Stimulated activated CD8-positive, alpha-beta memory T cell treated with anti-CD3 and anti-CD28 coated beads, Interleukin-7, amount 100 ng/mL, for 24 hours (primary cell): ENCODE results near the gene CCDC77.
"Not testable (repeated sequence)": the region's sequence is repeated elsewhere in the genome, so short reads cannot be mapped to it uniquely, and the experiment has no call there.

Experiments used
- DNase-seq: peaks from one replicate; pipeline ENCODE4 v3.0.0-alpha.2; 2020; ENCODE audit warnings: low read depth

Gene CCDC77

GRCh38 chr12:401235-402028 lies at the start of gene CCDC77:
Gene CCDC77 (plus strand): TSS chr12:401644. CDS start chr12:409384, 7,740 bp downstream.
- peak; percentile 84 for DNase-seq

DNA sequence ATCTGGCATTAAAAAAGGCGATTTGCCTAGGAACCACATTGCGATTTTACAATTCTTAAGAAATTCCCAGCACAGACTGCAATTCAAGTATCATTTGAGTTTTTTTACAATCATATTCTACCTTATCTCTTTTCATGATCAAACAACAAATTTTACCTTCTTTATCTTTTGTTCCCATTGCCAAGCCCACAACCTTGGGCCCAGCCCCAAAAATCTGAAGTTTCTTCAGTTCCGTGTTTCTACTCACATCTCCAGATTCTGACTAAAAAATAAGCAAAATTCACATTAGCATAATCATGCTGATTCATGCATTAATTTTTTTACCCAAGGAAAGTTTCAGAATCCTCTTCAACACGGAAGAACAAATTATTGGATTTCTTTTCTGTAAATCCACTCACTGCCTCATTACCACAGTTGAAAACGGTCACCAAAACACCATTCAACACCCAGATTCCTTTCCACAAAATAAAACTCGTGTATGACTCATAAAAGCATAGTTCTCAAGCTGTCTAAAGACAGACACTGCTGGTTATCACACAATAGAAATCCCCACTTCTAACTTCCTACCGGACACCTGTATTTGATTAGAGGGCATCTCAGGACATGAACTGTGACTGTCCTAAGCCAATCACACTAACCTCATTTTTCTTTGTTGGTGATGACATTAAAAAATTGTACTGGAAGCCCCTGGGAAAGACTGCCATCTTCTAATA lies 45.0 kb upstream of the CCDC77 start:
- no peak for DNase-seq

GRCh38 chr12:359091-359490 lies 42.4 kb upstream of the CCDC77 start:
- no peak for DNase-seq

- DNase-seq: no peak
These were observed 34.6 kb upstream of the CCDC77 start for GRCh38 chr12:366820-367219.

DNA sequence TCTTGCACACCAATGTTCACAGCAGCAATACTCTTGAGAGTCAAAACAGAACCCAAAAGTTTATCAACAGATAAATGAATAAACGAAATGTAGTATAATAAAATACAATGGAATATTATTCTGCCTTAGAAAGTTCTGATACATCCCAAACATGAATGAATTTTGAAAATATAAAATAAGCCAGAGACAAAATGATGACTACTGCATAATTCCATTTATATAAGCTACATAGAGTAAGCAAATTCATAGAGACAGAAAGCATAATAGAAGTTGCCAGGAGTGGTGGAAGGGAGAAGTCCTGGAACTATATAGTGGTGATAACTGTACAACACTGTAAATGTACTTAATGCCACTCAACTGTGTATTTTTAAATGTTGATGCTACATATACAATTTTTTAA lies 33.5 kb upstream of the CCDC77 start:
- no peak for DNase-seq

- DNase-seq: not testable (repeated sequence)
These were observed 30.5 kb upstream of the CCDC77 start for GRCh38 chr12:370739-371485.

GRCh38 chr12:386651-387050 lies 14.8 kb upstream of the CCDC77 start:
- DNase-seq: no peak

GRCh38 chr12:388012-388411 lies 13.4 kb upstream of the CCDC77 start:
- DNase-seq: no peak

- DNase-seq: no peak
These were observed 12.8 kb upstream of the CCDC77 start for GRCh38 chr12:388541-389141.

GRCh38 chr12:389142-390096 lies 12.0 kb upstream of the CCDC77 start, which contains the start of gene KDM5A:
Gene KDM5A (minus strand): TSS chr12:389320. CDS start chr12:389091, 229 bp downstream.
- peak; percentile 65 for DNase-seq

DNA sequence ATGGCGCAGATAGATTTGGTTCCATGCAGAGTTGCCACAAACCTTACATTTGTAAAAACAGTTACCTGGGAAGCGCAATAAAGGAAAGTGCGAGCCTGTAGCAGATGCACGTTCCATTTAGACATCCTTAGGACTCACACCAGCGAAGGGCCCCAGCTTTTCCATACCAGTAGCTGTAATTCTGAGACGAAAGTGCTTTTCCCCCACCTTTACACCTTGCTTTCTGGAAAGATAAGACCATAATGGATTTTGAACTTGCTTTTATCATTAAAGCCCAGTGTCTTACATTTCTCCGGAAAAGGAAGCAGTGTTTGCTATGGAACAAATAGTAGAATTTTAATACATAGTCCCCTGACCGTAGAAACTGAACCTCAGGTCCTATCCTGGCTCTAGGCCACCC lies 616 bp upstream of the CCDC77 start:
- no peak for DNase-seq

DNA sequence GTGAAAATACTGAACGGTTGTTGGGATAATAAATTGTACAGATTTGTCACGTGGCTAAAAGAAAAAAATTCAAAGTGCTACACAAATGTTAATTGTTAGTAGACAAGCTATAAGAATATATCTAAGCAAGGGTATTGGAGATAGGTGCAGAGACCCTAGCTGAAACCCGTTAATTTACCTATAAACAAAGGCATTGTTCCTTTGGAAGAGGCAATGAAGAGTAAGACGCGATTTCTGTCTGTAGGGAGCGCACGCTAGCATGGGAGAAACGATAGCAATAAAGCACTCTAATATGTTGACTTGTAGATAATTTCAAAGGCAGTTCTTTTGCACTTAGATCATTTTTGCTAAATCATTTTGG lies 565 bp downstream of the CCDC77 start:
- DNase-seq: no peak

DNA sequence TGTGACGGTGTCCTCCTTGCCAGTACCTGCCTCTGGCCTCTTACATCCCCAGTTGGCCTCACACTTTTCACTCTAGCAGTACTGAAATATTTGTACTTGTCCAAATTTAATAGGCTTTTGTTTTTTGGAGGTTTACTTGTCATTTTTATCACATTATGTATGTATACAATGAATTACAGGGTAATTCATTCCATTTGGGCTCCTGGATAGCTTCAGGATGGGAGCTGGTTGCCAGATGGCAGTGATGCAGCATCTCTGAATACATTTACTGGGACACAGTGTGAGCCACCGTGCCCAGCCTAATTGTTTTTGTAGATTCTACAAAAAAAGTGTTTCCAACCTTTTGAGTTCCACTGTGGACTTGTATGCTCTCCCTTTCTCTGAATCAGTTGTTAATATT lies 13.4 kb downstream of the CCDC77 start:
- DNase-seq: no peak

GRCh38 chr12:418432-418831 lies 17.0 kb downstream of the CCDC77 start:
- DNase-seq: no peak

GRCh38 chr12:422526-422925 lies 21.1 kb downstream of the CCDC77 start:
- DNase-seq: no peak

GRCh38 chr12:435737-436136 lies 34.3 kb downstream of the CCDC77 start:
- DNase-seq: not testable (repeated sequence)

GRCh38 chr12:442235-442884 lies 40.9 kb downstream of the CCDC77 start:
- no peak for DNase-seq

- DNase-seq: no peak
These were observed 45.7 kb downstream of the CCDC77 start for GRCh38 chr12:447141-447540.

DNA sequence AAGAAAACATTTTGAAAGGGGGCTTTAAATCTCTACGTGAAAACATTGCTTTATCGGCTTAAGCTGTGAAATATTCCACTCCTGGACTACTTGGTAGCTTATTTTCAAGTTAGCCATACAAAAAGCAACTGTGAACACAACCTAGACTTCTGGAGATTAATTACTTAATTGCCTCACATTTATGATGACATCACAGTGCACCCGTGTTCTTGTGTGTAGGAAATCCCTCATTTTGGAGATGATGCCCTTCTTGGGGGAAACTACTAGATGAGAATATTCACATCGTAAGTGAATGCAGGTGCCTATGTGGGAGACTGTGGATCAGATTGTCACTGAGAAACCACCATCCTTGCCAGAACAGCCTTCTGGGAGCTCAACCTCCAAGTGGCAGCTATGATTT lies 47.8 kb downstream of the CCDC77 start:
- no peak for DNase-seq

GRCh38 chr12:450438-450837 lies 49.0 kb downstream of the CCDC77 start:
- no peak for DNase-seq
